OCI-LY7 (cell line): ENCODE measurements around the gene ECI1. TPM values are rescaled to one million over a fixed set of nuclear protein-coding genes. Genes with fewer than 3 reads are reported as not detected.

Experiments
- BruUV-seq: library from RNA; stranded (reverse); fragments of 400-500 nt; replicated peaks from 2 replicates; lab custom pipeline; 2021; lab: Mats Ljungman, UMichigan
- CTCF ChIA-PET: fragments of 300-600 bp; sonication (Branson Sonifier 250); formaldehyde crosslinking; loops from one replicate; lab custom pipeline; 2022; ENCODE audit warnings: antibody characterized with exemption; ENCODE audit not compliant: unreplicated experiment; lab: Charles Lee
- POLR2A ChIA-PET: fragments of 300-600 bp; sonication (Branson Sonifier 250); formaldehyde crosslinking; loops from one replicate; lab custom pipeline; 2022; ENCODE audit warnings: antibody characterized with exemption; lab: Charles Lee
- DNase-seq: peaks from one replicate; pipeline ENCODE4 v3.0.0-alpha.2; 2015; ENCODE audit warnings: low spot score
- H2AFZ ChIP-seq: fragments of 200-600 bp; sonication (generic), shearing (Covaris generic); 2 replicates; pipeline ENCODE4 v1.6.1; 2014; ENCODE audit warnings: mild to moderate bottlenecking, antibody characterized with exemption, low read length, moderate library complexity
- H3K27ac ChIP-seq: fragments of 200-600 bp; sonication (generic); 2 replicates; pipeline ENCODE4 v1.5.1; 2014; ENCODE audit warnings: mixed run types, low read depth, mild to moderate bottlenecking, moderate library complexity, low read length, inconsistent platforms; ENCODE audit not compliant: poor library complexity, severe bottlenecking
- H3K36me3 ChIP-seq: fragments of 200-600 bp; sonication (generic); 2 replicates; pipeline ENCODE4 v1.6.1; 2014; ENCODE audit warnings: mild to moderate bottlenecking, antibody characterized with exemption, low read length, moderate library complexity, mixed read lengths; ENCODE audit not compliant: insufficient read depth
- H3K4me1 ChIP-seq: fragments of 200-600 bp; sonication (generic); 2 replicates; pipeline ENCODE4 v1.5.1; 2014; ENCODE audit warnings: mild to moderate bottlenecking, low read length; ENCODE audit not compliant: insufficient read depth, poor library complexity, severe bottlenecking
- H3K4me2 ChIP-seq: fragments of 200-600 bp; sonication (generic); 2 replicates; pipeline ENCODE4 v1.6.1; 2014; ENCODE audit warnings: mild to moderate bottlenecking, low read length
- H3K4me3 ChIP-seq: fragments of 200-600 bp; sonication (generic); 2 replicates; pipeline ENCODE4 v1.5.1; 2014; ENCODE audit warnings: mild to moderate bottlenecking, low read depth, low read length; ENCODE audit not compliant: poor library complexity, severe bottlenecking
- H3K79me2 ChIP-seq: fragments of 200-600 bp; sonication (generic); 2 replicates; pipeline ENCODE4 v1.6.1; 2016; ENCODE audit warnings: low read depth, mild to moderate bottlenecking, low read length, moderate library complexity, mixed read lengths; ENCODE audit not compliant: insufficient read depth
- H3K9me2 ChIP-seq: fragments of 200-600 bp; sonication (generic); 2 replicates; pipeline ENCODE4 v1.6.1; 2016; ENCODE audit warnings: mild to moderate bottlenecking, low read length, mixed read lengths; ENCODE audit not compliant: insufficient read depth
- H3K9me3 ChIP-seq: fragments of 200-600 bp; sonication (generic); 2 replicates; pipeline ENCODE4 v1.6.1; 2014; ENCODE audit warnings: mild to moderate bottlenecking, mixed run types, low read length, mixed read lengths
- H4K20me1 ChIP-seq: fragments of 200-600 bp; sonication (generic); 2 replicates; pipeline ENCODE4 v1.6.1; 2014; ENCODE audit warnings: mild to moderate bottlenecking, antibody characterized with exemption, low read length, moderate library complexity, mixed read lengths; ENCODE audit not compliant: insufficient read depth
- CTCF ChIP-seq: fragments of 200-600 bp; sonication (generic); conservative IDR thresholded peaks from 2 replicates; pipeline ENCODE4 v1.5.1; 2014; ENCODE audit warnings: mild to moderate bottlenecking, antibody characterized with exemption, low read length, moderate library complexity, mixed read lengths
- EZH2phosphoT487 ChIP-seq: fragments of 200-600 bp; sonication (generic); IDR thresholded peaks from 2 replicates; pipeline ENCODE4 v1.6.1; 2018; ENCODE audit warnings: low read depth, borderline replicate concordance, mild to moderate bottlenecking, mixed run types, antibody characterized with exemption, low read length, moderate library complexity, mixed read lengths
- intact Hi-C: fragments of 100-400 bp; cut with micrococcal nuclease; formaldehyde crosslinking; loops from one replicate; pipeline ENCODE4 v1.10.0; 2022; ENCODE audit not compliant: unreplicated experiment
- total RNA-seq, 2 experiments: library from RNA; depleted of rRNA in 1 of 2; stranded (reverse); fragments of >200 nt in 1 of 2; shearing (Covaris generic) in 1 of 2; gene quantifications; 2 replicates each; pipeline ENCODE4 v1.2.3, GENCODE V29; 2014 to 2022

ECI1 gene
- total RNA-seq, 2 experiments from 2014 or later: 74.5 to 80.0 TPM

GRCh38 chr16:2280461-2280860 lies 29.1 kb upstream of the ECI1 start:
- intact Hi-C loops: no loop called here
- no TSS peak for BruUV-seq
- Histone ChIP-seq H3K79me2 (no peaks in the 10 kb centered on the region), H3K27ac (no peak overlapping the region), H3K9me3 (no peaks in the 10 kb centered on the region), H4K20me1 (no peaks in the 10 kb centered on the region; the same call in 1 of the 2 replicates), H3K4me3 (no peak overlapping the region), H3K36me3 (no peaks in the 10 kb centered on the region), H3K9me2 (no peaks in the 10 kb centered on the region), H3K4me2 (no peak overlapping the region), H2AFZ (no peak overlapping the region), H3K4me1 (no peaks in the 10 kb centered on the region)
- POLR2A ChIA-PET: no interaction called here
- CTCF ChIA-PET: no interaction called here
- no peak for TF ChIP-seq CTCF
- TF ChIP-seq EZH2phosphoT487: no peak
- DNase-seq: no peak

DNA sequence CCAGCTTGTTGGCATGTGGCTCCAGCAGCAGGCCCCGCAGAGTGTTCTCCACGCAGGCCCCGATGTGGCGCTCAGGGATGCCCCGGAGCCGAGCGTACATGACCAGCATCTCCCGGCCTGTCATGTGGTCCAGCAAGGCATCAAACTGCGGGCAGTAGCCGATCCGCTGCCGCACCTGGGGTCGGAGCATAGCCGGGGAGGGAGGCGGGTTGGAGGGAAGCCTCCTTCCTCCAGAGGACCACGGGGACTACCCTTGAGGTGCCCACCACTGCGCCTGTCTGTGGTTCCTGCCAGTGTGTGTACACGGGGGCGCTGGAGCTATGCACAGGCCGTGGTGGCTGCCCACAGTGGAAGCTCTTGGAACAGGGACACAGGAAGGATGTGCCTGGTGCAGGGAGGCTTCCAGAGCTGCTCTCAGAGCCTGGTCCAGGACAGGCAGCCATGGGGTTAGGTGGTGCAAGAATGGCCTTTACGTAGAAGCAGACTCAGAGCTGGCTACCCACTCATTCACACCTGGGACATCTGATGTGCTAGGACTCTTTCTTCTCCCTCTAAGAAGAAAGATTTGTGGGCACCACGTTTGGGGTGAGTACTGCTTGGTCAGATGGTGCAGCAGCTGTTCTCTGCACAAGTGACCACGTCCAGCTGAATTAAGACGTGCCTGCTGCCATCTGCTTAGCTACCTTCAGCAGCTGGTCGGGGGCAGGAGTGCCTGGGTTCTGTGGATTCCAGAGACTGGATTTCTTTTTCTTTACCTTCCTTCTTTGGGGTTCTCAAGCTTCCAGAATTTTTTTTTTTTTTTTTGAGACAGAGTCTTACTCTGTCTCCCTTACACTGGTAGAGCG lies 27.8 kb upstream of the ECI1 start:
- TF ChIP-seq CTCF: no peak
- no peak for TF ChIP-seq EZH2phosphoT487
- no TSS peak for BruUV-seq
- H3K79me2 ChIP-seq: no peaks in the 10 kb centered on the region
- no peaks in the 10 kb centered on the region for H3K4me1 ChIP-seq
- ChIA-PET CTCF (no interaction called here), POLR2A (no interaction called here)
- H3K27ac ChIP-seq: no peak overlapping the region
- no peaks in the 10 kb centered on the region; the same call in 1 of the 2 replicates for H4K20me1 ChIP-seq
- no peaks in the 10 kb centered on the region for H3K36me3 ChIP-seq
- intact Hi-C loops: no loop called here
- no peak for DNase-seq
- no peaks in the 10 kb centered on the region for H3K9me3 ChIP-seq
- H3K9me2 ChIP-seq: no peaks in the 10 kb centered on the region
- no peak overlapping the region for H2AFZ ChIP-seq
- no peak overlapping the region for H3K4me3 ChIP-seq
- no peak overlapping the region for H3K4me2 ChIP-seq

- H3K27ac ChIP-seq: no peak overlapping the region
- no peak overlapping the region for H3K4me3 ChIP-seq
- ChIA-PET CTCF (no interaction called here), POLR2A (no interaction called here)
- no peaks in the 10 kb centered on the region for H3K4me1 ChIP-seq
- DNase-seq: peak; percentile 34
- H3K9me2 ChIP-seq: no peaks in the 10 kb centered on the region
- H4K20me1 ChIP-seq: no peaks in the 10 kb centered on the region; the same call in 1 of the 2 replicates
- intact Hi-C loops: no loop called here
- no peaks in the 10 kb centered on the region for H3K36me3 ChIP-seq
- H3K9me3 ChIP-seq: no peaks in the 10 kb centered on the region
- no peak overlapping the region for H2AFZ ChIP-seq
- H3K4me2 ChIP-seq: no peak overlapping the region
- BruUV-seq: no TSS peak
- TF ChIP-seq EZH2phosphoT487 (no peak), CTCF (peak; percentile 59)
- no peaks in the 10 kb centered on the region for H3K79me2 ChIP-seq
Observed at GRCh38 chr16:2278272-2278608, 26.9 kb upstream of the ECI1 start.
